ENCODE results near the gene NRG3. TPM values are rescaled to one million over a fixed set of nuclear protein-coding genes. Genes with fewer than 3 reads are reported as not detected.

NRG3 gene
- total and polyA plus RNA-seq, 2 of the 8 experiments (the other 6 are each of a cell fraction or from before 2014, with no cell fraction given), result 4.2 to 5.0 TPM

- H3K9ac ChIP-seq (replicated peaks in 1 of 4; ENCODE audit: extremely low read depth in 1 of 4, low read depth in 3 of 4, low read length in 3 of 4), result no peak overlapping the region
- no peak overlapping the region for H3K4ac ChIP-seq (replicated peaks; ENCODE audit: insufficient read length, low read depth, low read length)
- H4K91ac ChIP-seq (replicated peaks; ENCODE audit: insufficient read length, low read length), result no peak overlapping the region
- no peak overlapping the region for H2BK20ac ChIP-seq (ENCODE audit: low read length)
- H3K14ac ChIP-seq (ENCODE audit: insufficient read length), result no peak overlapping the region
- DNase-seq (ENCODE audit: low read depth in 1 of 2, low spot score in 2 of 2) (no peak), FAIRE-seq (no peak)
- no peak overlapping the region for H2BK12ac ChIP-seq (ENCODE audit: low read depth, low read length)
- H4K20me1 ChIP-seq (replicated peaks in 1 of 2; ENCODE audit: control insufficient read depth in 1 of 2, insufficient read depth in 2 of 2, low read length in 2 of 2), result no peaks in the 10 kb centered on the region
- no peaks in the 10 kb centered on the region for H3K27me3 ChIP-seq (replicated peaks in 1 of 4; ENCODE audit: control insufficient read depth in 3 of 4, extremely low read depth in 1 of 4, insufficient read depth in 3 of 4, low read length in 3 of 4)
- POLR2A ChIA-PET (ENCODE audit: partially characterized antibody), result no interaction called here
- CTCF ChIA-PET (ENCODE audit: partially characterized antibody), result interaction anchor here (0.8 to 5.7 kb wide), 3 partner anchors 14 to 242 kb away, joined by 3 to 29 read pairs (median 3); no protein-coding TSS in a partner anchor
- no peak overlapping the region for H3K23ac ChIP-seq (ENCODE audit: insufficient read length)
- H3K27ac ChIP-seq (ENCODE audit: low read depth, low read length), result no peak overlapping the region
- H3K79me1 ChIP-seq (ENCODE audit: low read depth, low read length), result no peaks in the 10 kb centered on the region
- no peak overlapping the region for H2BK120ac ChIP-seq (replicated peaks; ENCODE audit: low read depth, low read length)
- peaks cover 0 to 2% (median 0%) of the 10 kb centered on the region in 4 experiments; a peak in 1 of 7 replicates for H3K4me1 ChIP-seq (replicated peaks in 1 of 4; ENCODE audit: control insufficient read depth in 3 of 4, insufficient read depth in 4 of 4, low read length in 3 of 4)
- no peak for TF ChIP-seq POLR2AphosphoS5 (IDR thresholded peaks at IDR 0.05; ENCODE audit: low read depth, low read length)
- no peak overlapping the region for H3K56ac ChIP-seq (replicated peaks; ENCODE audit: insufficient read length, low read depth, low read length)
- H3K9me3 ChIP-seq (ENCODE audit: insufficient read depth in 2 of 2, low read depth in 1 of 2, low read length in 1 of 2), result no peaks in the 10 kb centered on the region
- H2BK5ac ChIP-seq (ENCODE audit: low read depth, low read length), result no peak overlapping the region
- no peaks in the 10 kb centered on the region for H3K36me3 ChIP-seq (ENCODE audit: control insufficient read depth in 2 of 4, insufficient read depth in 4 of 4, low read length in 3 of 4)
- no peak overlapping the region for H3K4me3 ChIP-seq (ENCODE audit: extremely low read depth in 1 of 4, insufficient read depth in 2 of 4, low read depth in 3 of 4, low read length in 4 of 4)
- H3K79me2 ChIP-seq (ENCODE audit: control insufficient read depth in 1 of 2, insufficient read depth in 2 of 2, low read length in 2 of 2), result no peaks in the 10 kb centered on the region
- H3K23me2 ChIP-seq (ENCODE audit: low read depth, low read length), result peaks cover 2% of the 10 kb centered on the region; the same call in 1 of the 2 replicates
- no peak overlapping the region for H2AK5ac ChIP-seq (ENCODE audit: low read depth, low read length)
- H3K18ac ChIP-seq (ENCODE audit: extremely low read depth, low read length), result no peak overlapping the region
- no peak overlapping the region for H4K5ac ChIP-seq (ENCODE audit: insufficient read length, low read depth, low read length)
- no peak overlapping the region for H2BK15ac ChIP-seq (ENCODE audit: low read length)
- H2AFZ ChIP-seq (ENCODE audit: low read length), result no peak overlapping the region
- no peak overlapping the region for H3K4me2 ChIP-seq (ENCODE audit: insufficient read depth in 1 of 2, low read depth in 2 of 2, low read length in 2 of 2)
- no peak overlapping the region for H4K8ac ChIP-seq (ENCODE audit: extremely low read depth, insufficient read depth, low read length)
These were observed 517.5 kb downstream of the NRG3 start for GRCh38 chr10:82392533-82392932.
